Lower leg skin (tissue), 3 donors: ENCODE results near the gene RAD9A.

Experiments
- POLR2A ChIP-seq, 2 donors: fragments of 450-650 bp; IDR thresholded peaks; one replicate each; pipeline ENCODE4 v1.6.1; 2016 to 2017; ENCODE audit warnings: antibody characterized with exemption in 2 of 2, mild to moderate bottlenecking in 1 of 2, moderate library complexity in 1 of 2
- TF ChIP-seq, protein P1 (sequence below), 3 donors: fragments of 450-650 bp; IDR thresholded peaks; one replicate each; pipeline ENCODE4 v1.5.1; 2016; ENCODE audit warnings: antibody characterized with exemption in 3 of 3, mild to moderate bottlenecking in 3 of 3, moderate library complexity in 2 of 3

DNA sequence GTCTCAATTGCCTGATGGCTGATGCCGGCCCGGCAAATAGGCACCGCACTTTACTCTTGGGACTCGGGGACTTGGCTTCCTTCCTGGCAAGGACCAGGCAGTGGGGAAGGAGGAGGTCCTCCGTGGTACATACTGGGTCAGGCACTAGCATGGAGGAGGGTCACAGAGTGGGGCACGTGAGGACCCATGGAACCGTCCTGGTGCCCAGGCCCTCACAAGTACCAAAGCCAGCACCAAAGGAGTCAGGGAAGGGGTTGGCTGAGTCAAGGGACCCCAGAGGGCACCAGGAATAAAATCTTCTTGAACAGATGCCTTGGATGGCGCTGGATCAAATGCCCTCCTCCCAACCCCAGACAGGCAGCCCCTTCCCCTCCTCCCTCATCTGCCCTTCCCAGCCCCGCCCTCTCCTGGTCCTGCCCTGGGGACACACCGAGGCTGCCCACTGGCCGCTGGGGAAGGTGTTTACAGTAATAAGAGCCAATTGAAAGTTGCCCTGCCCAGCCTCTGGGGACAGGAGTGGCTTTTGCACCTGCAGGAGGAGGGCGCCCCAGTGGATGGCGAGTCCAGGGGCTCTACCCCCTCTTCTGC, 18.1 kb downstream of the RAD9A start:
- TF ChIP-seq, protein P1, sequence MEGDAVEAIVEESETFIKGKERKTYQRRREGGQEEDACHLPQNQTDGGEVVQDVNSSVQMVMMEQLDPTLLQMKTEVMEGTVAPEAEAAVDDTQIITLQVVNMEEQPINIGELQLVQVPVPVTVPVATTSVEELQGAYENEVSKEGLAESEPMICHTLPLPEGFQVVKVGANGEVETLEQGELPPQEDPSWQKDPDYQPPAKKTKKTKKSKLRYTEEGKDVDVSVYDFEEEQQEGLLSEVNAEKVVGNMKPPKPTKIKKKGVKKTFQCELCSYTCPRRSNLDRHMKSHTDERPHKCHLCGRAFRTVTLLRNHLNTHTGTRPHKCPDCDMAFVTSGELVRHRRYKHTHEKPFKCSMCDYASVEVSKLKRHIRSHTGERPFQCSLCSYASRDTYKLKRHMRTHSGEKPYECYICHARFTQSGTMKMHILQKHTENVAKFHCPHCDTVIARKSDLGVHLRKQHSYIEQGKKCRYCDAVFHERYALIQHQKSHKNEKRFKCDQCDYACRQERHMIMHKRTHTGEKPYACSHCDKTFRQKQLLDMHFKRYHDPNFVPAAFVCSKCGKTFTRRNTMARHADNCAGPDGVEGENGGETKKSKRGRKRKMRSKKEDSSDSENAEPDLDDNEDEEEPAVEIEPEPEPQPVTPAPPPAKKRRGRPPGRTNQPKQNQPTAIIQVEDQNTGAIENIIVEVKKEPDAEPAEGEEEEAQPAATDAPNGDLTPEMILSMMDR (IDR thresholded peaks at IDR 0.05) = no peak
- TF ChIP-seq POLR2A (IDR thresholded peaks at IDR 0.05) = no peak
